H9 (cell line): ENCODE measurements around the gene KRT15. TPM values are rescaled to one million over a fixed set of nuclear protein-coding genes. Genes with fewer than 3 reads are reported as not detected.

Source experiments
- DNase-seq: peaks from one replicate; pipeline ENCODE4 v3.0.0-alpha.2; 2017
- H2AFZ ChIP-seq: one replicate; pipeline ENCODE4 v1.6.1; 2013; ENCODE audit warnings: mild to moderate bottlenecking, low read length, control low read depth, moderate library complexity
- H2AK5ac ChIP-seq: 2 replicates; pipeline ENCODE4 v1.6.1; 2013; ENCODE audit warnings: low read length, control low read depth, mixed read lengths; ENCODE audit not compliant: insufficient read length
- H2BK120ac ChIP-seq: one replicate; pipeline ENCODE4 v1.6.1; 2013; ENCODE audit warnings: low read depth, mild to moderate bottlenecking, low read length, control low read depth, inconsistent platforms; ENCODE audit not compliant: poor library complexity, severe bottlenecking
- H2BK12ac ChIP-seq: 2 replicates; pipeline ENCODE4 v1.6.1; 2013; ENCODE audit warnings: low read length, control low read depth, mixed read lengths, low read depth; ENCODE audit not compliant: insufficient read length
- H2BK15ac ChIP-seq: 2 replicates; pipeline ENCODE4 v1.6.1; 2013; ENCODE audit warnings: low read depth, low read length, control low read depth
- H2BK20ac ChIP-seq: one replicate; pipeline ENCODE4 v1.6.1; 2013; ENCODE audit warnings: low read depth, mild to moderate bottlenecking, low read length, control low read depth, inconsistent platforms; ENCODE audit not compliant: poor library complexity, severe bottlenecking
- H2BK5ac ChIP-seq: 2 replicates; pipeline ENCODE4 v1.6.1; 2013; ENCODE audit warnings: low read length, control low read depth, mixed read lengths; ENCODE audit not compliant: insufficient read length
- H3K14ac ChIP-seq: 2 replicates; pipeline ENCODE4 v1.6.1; 2013; ENCODE audit warnings: low read length, control low read depth; ENCODE audit not compliant: insufficient read depth
- H3K18ac ChIP-seq: 2 replicates; pipeline ENCODE4 v1.6.1; 2013; ENCODE audit warnings: low read depth, mild to moderate bottlenecking, mixed read lengths, low read length, control low read depth; ENCODE audit not compliant: insufficient read length
- H3K23ac ChIP-seq: 2 replicates; pipeline ENCODE4 v1.6.1; 2013; ENCODE audit warnings: low read length, control low read depth, mixed read lengths, low read depth; ENCODE audit not compliant: insufficient read length
- H3K23me2 ChIP-seq: 2 replicates; pipeline ENCODE4 v1.6.1; 2013; ENCODE audit warnings: low read depth, mild to moderate bottlenecking, mixed read lengths, low read length, control low read depth; ENCODE audit not compliant: insufficient read length, poor library complexity, severe bottlenecking
- H3K27ac ChIP-seq: 2 replicates; pipeline ENCODE4 v1.5.1; 2013; ENCODE audit warnings: low read length, control low read depth, mixed read lengths, low read depth; ENCODE audit not compliant: insufficient read length
- H3K27me3 ChIP-seq: 2 replicates; pipeline ENCODE4 v1.6.1; 2013; ENCODE audit warnings: low read length, control low read depth, inconsistent platforms; ENCODE audit not compliant: insufficient read depth
- H3K4ac ChIP-seq: 2 replicates; pipeline ENCODE4 v1.6.1; 2013; ENCODE audit warnings: low read depth, mild to moderate bottlenecking, control low read depth, inconsistent platforms, low read length, moderate library complexity
- H3K4me1 ChIP-seq: 2 replicates; pipeline ENCODE4 v1.6.1; 2013; ENCODE audit warnings: low read length, control low read depth, inconsistent platforms; ENCODE audit not compliant: insufficient read depth
- H3K4me2 ChIP-seq: 2 replicates; pipeline ENCODE4 v1.6.1; 2013; ENCODE audit warnings: low read length, control low read depth, mixed read lengths; ENCODE audit not compliant: insufficient read length, insufficient read depth
- H3K56ac ChIP-seq: 2 replicates; pipeline ENCODE4 v1.6.1; 2013; ENCODE audit warnings: low read depth, mild to moderate bottlenecking, mixed read lengths, low read length, control low read depth; ENCODE audit not compliant: insufficient read length
- H3K79me1 ChIP-seq: 2 replicates; pipeline ENCODE4 v1.6.1; 2013; ENCODE audit warnings: low read depth, mild to moderate bottlenecking, moderate library complexity, low read length, control low read depth, inconsistent platforms; ENCODE audit not compliant: insufficient read depth, poor library complexity, severe bottlenecking
- H3K79me2 ChIP-seq: 2 replicates; pipeline ENCODE4 v1.6.1; 2013; ENCODE audit warnings: low read length, control low read depth, inconsistent platforms; ENCODE audit not compliant: insufficient read depth
- H3K9ac ChIP-seq: 2 replicates; pipeline ENCODE4 v1.6.1; 2013; ENCODE audit warnings: low read length, control low read depth, mixed read lengths; ENCODE audit not compliant: insufficient read length; ENCODE audit errors: extremely low read depth
- H3K9me3 ChIP-seq: one replicate; pipeline ENCODE4 v1.6.1; 2013; ENCODE audit warnings: low read depth, low read length, inconsistent platforms; ENCODE audit not compliant: control insufficient read depth
- H3T11ph ChIP-seq: one replicate; pipeline ENCODE4 v1.6.1; 2013; ENCODE audit warnings: mild to moderate bottlenecking, low read length, control low read depth, inconsistent platforms
- H4K20me1 ChIP-seq: one replicate; pipeline ENCODE4 v1.6.1; 2013; ENCODE audit not compliant: control insufficient read depth, insufficient read length, insufficient read depth
- H4K5ac ChIP-seq: 2 replicates; pipeline ENCODE4 v1.6.1; 2013; ENCODE audit warnings: low read depth, mild to moderate bottlenecking, mixed read lengths, low read length, control low read depth; ENCODE audit not compliant: insufficient read length
- H4K8ac ChIP-seq: replicated peaks from 2 replicates; pipeline ENCODE4 v1.6.1; 2013; ENCODE audit warnings: low read length, control low read depth, mixed read lengths, low read depth; ENCODE audit not compliant: insufficient read length
- H4K91ac ChIP-seq: 2 replicates; pipeline ENCODE4 v1.6.1; 2013; ENCODE audit warnings: low read depth, mild to moderate bottlenecking, moderate library complexity, mixed read lengths, low read length, control low read depth; ENCODE audit not compliant: insufficient read length
- H3K27ac Mint-ChIP-seq, 3 experiments: 2 replicates in 2 of 3; 3 replicates in 1 of 3; pipeline ENCODE4 v1.8.0; 2020 to 2021; ENCODE audit warnings: mixed read lengths in 3 of 3, mild to moderate bottlenecking in 1 of 3, moderate library complexity in 1 of 3
- H3K27me3 Mint-ChIP-seq: 2 replicates; pipeline ENCODE4 v1.8.0; 2021; ENCODE audit warnings: low read depth, mild to moderate bottlenecking, moderate library complexity, mixed read lengths
- H3K36me3 Mint-ChIP-seq, 3 experiments: 2 replicates in 2 of 3; 3 replicates in 1 of 3; pipeline ENCODE4 v1.8.0; 2020 to 2021; ENCODE audit warnings: low read depth in 3 of 3, mixed read lengths in 3 of 3; ENCODE audit not compliant: insufficient read depth in 1 of 3
- H3K4me1 Mint-ChIP-seq, 2 experiments: 2 replicates each; pipeline ENCODE4 v1.8.0; 2020; ENCODE audit warnings: mixed read lengths in 2 of 2
- H3K4me3 Mint-ChIP-seq, 2 experiments: 2 replicates in 1 of 2; 3 replicates in 1 of 2; pipeline ENCODE4 v1.8.0; 2020 to 2021; ENCODE audit warnings: mild to moderate bottlenecking in 2 of 2, mixed read lengths in 2 of 2, moderate library complexity in 1 of 2
- H3K9me3 Mint-ChIP-seq, 2 experiments: 2 replicates in 1 of 2; 3 replicates in 1 of 2; pipeline ENCODE4 v1.8.0; 2020; ENCODE audit warnings: mild to moderate bottlenecking in 2 of 2, mixed read lengths in 2 of 2, moderate library complexity in 1 of 2
- WGBS: extraction: QIAGEN DNeasy Blood & Tissue Kit; methylation state at CpG from one replicate; pipeline ENCODE4 v1.1.7; 2013; ENCODE audit warnings: missing lambda C conversion rate, low lambda C conversion rate, mixed read lengths; ENCODE audit not compliant: insufficient read length; ENCODE audit errors: extremely low coverage; 5-methylcytosine and 5-hydroxymethylcytosine counted together
- total RNA-seq: library from RNA; stranded (reverse); gene quantifications from 2 replicates; pipeline ENCODE4 v1.2.1, GENCODE V29; 2021
- TF ChIP-seq, protein P1 (sequence below): fragments of 200-600 bp; sonication (generic); conservative IDR thresholded peaks from 3 replicates; pipeline ENCODE4 v1.8.0; 2021; ENCODE audit warnings: antibody characterized with exemption, mild to moderate bottlenecking

KRT15 gene
- total RNA-seq, 1 experiment from 2014 or later = 0.87 TPM

DNA sequence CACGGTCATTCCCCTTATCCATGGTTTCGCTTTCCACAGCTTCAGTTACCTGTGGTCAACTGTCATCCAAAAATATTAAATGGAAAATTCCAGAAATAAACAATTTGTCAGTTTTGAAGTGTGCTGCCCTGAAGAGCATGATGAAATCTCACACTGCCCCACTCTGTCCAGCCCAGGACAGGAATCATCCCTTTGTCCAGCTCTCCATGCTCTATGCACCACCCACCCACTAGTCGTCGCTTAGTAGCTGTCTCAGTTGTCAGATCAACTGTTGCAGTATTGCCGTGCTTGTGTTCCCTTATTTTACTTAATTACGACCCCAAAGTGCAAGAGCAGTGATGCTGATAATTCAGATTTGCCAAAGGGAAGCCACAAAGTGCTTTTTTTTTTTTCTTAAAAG is 42.9 kb upstream of the KRT15 start:
- no peak for DNase-seq
- no peak overlapping the region for H3K56ac ChIP-seq
- no peak overlapping the region for H3T11ph ChIP-seq
- H2BK15ac ChIP-seq = no peak overlapping the region
- H3K27ac ChIP-seq = no peak overlapping the region
- no peak overlapping the region for H2AK5ac ChIP-seq
- Mint-ChIP-seq H3K36me3 (no peaks in the 10 kb centered on the region; a peak in 1 of 7 replicates), H3K27ac (no peak overlapping the region), H3K4me1 (peaks cover 6 to 8% of the 10 kb centered on the region in 2 experiments; a peak in 3 of 4 replicates), H3K9me3 (no peaks in the 10 kb centered on the region), H3K4me3 (no peak overlapping the region), H3K27me3 (peaks cover 17% of the 10 kb centered on the region)
- H3K18ac ChIP-seq = no peak overlapping the region
- no peak overlapping the region for H4K8ac ChIP-seq
- no peak overlapping the region for H2BK5ac ChIP-seq
- no peak overlapping the region for H2BK12ac ChIP-seq
- H2AFZ ChIP-seq = no peak overlapping the region
- no peak overlapping the region for H4K5ac ChIP-seq
- H4K20me1 ChIP-seq = no peaks in the 10 kb centered on the region
- TF ChIP-seq, protein P1, sequence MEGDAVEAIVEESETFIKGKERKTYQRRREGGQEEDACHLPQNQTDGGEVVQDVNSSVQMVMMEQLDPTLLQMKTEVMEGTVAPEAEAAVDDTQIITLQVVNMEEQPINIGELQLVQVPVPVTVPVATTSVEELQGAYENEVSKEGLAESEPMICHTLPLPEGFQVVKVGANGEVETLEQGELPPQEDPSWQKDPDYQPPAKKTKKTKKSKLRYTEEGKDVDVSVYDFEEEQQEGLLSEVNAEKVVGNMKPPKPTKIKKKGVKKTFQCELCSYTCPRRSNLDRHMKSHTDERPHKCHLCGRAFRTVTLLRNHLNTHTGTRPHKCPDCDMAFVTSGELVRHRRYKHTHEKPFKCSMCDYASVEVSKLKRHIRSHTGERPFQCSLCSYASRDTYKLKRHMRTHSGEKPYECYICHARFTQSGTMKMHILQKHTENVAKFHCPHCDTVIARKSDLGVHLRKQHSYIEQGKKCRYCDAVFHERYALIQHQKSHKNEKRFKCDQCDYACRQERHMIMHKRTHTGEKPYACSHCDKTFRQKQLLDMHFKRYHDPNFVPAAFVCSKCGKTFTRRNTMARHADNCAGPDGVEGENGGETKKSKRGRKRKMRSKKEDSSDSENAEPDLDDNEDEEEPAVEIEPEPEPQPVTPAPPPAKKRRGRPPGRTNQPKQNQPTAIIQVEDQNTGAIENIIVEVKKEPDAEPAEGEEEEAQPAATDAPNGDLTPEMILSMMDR = no peak
- H2BK20ac ChIP-seq = no peak overlapping the region
- no peak overlapping the region for H2BK120ac ChIP-seq
- no peak overlapping the region for H3K4ac ChIP-seq
- H3K4me1 ChIP-seq = no peaks in the 10 kb centered on the region
- H3K27me3 ChIP-seq = no peaks in the 10 kb centered on the region
- no peak overlapping the region for H3K14ac ChIP-seq
- H3K79me1 ChIP-seq = no peaks in the 10 kb centered on the region
- no peaks in the 10 kb centered on the region for H3K23me2 ChIP-seq
- H3K9ac ChIP-seq = no peak overlapping the region
- no peak overlapping the region for H3K23ac ChIP-seq
- WGBS = no CpG with 5 or more reads among the region's 6 CpGs
- H3K9me3 ChIP-seq = no peaks in the 10 kb centered on the region
- H3K79me2 ChIP-seq = no peaks in the 10 kb centered on the region
- H4K91ac ChIP-seq = no peak overlapping the region
- no peak overlapping the region for H3K4me2 ChIP-seq
